Measurements from ENCODE around the gene EBNA1BP2.
A peak's percentile ranks its signal among the peaks of the same experiment; 100 is the strongest.
"Not testable (repeated sequence)": the region's sequence is repeated elsewhere in the genome, so short reads cannot be mapped to it uniquely, and the experiment has no call there.

EBNA1BP2 gene, protein sequence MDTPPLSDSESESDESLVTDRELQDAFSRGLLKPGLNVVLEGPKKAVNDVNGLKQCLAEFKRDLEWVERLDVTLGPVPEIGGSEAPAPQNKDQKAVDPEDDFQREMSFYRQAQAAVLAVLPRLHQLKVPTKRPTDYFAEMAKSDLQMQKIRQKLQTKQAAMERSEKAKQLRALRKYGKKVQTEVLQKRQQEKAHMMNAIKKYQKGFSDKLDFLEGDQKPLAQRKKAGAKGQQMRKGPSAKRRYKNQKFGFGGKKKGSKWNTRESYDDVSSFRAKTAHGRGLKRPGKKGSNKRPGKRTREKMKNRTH

DNA sequence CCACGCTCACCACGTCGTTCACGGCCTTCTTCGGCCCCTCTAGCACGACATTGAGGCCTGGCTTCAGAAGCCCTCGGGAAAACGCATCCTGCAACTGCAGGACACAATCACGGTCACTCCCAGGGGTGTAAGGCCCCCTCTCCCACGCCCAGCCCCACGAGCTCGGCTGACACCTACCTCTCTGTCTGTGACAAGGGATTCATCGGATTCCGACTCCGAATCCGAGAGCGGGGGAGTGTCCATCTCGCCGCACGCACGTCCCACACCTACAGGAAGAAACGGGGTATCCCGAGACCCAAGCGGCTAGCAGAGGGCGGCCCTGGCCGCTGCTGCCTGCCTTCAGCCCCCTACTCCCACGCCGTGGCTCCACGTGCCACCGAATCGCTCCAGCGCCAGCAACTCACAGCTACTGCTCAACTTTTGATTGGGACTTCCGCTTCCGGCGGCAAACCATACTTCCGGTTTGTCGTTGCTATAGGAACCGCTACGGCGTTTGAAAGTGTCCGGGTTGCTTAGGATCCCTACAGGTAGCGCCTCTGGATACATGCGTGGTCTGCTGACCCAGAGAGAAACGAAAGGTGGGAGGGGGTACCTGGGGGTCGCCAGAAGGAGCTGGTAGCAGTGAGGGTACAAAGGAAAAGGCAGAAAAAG, at the start of gene EBNA1BP2, which contains the start of gene CFAP57:
Gene EBNA1BP2 (minus strand): TSS at position 415 of the 651 bp plus-strand sequence. CDS start 172 bp downstream, at position 243.
Gene CFAP57 (plus strand): TSS at position 455 of the 651 bp plus-strand sequence. CDS start 424 bp downstream, outside the sequence.
- DNase-seq = peak; percentile 94

DNA sequence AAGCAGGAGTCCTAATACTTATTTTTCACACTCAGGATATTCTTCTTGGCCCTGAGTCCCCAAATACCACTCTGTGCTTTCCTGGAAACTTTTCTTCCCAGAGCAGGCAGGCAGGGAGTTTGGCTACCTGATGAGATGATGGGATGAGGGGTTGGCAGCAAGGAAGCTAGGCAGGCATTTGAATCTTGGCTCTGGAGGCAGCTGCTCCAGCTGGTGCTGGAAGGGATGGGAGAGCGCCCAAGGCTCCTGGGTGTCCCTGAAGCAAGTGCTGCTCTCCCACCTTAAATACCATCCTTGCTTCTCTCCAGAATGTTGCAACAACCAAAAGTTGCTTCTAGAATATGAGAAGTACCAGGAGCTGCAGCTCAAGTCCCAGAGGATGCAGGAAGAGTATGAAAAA, 49.7 kb upstream of the EBNA1BP2 start:
- no peak for DNase-seq

DNA sequence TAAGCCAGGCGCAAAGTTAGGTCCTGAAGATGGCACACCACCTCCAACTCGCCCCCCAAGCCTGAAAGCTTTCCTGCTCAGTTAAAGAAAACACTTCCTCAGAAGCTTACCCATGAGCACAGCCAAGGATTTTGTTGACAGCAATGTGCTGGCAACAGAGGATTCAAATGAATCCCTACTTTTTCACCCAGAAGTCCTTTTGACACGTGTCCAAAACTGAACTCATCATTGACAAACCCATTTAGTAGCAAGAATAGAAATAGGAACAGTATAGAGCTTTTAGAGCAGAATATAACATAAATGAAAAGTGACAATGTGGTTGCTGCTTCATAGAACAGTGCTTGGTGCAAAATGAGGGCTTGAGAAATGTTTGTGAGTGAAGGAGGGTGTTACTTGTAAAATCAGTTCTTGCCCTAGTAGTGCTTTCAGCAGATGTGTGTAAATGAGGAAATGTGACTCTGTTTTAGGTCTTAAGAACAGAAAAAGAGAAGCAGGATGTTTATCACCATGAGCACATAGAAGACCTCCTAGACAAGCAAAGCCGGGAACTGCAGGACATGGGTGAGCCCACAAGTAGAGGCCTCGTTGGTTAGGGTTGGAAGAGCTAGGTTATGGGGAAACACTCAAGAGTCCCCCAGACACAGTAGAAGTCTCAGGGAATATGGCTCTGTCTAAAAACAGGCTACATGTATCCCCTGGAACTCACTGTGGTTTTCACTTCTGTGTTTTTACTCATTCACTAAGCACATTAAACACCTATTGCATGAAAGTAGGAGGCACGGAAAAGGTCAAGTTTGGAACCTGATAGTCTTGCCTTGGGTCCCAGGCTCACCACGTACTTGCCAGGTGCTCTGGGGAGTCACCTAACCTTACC, 49.1 kb upstream of the EBNA1BP2 start:
- no peak for DNase-seq

DNA sequence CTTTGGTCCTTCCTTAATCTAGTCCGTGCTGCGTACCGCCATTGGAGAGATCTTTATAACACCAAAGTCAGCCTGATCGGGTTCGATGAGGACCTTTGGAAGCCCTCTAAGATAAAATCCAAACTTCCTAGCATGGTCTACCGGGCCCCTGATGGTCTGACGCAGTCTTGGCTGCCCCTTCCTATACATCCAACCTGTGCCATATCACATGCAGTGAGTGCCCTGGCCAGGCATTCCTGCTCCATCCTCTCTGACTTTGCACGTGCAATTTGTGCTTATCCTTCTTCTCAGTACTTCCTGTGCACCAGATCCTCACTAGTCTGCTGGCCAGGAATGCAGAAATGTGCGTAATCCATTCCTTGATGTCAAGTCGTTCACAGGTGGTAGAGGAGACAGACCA, 45.7 kb upstream of the EBNA1BP2 start:
- no peak for DNase-seq

DNA sequence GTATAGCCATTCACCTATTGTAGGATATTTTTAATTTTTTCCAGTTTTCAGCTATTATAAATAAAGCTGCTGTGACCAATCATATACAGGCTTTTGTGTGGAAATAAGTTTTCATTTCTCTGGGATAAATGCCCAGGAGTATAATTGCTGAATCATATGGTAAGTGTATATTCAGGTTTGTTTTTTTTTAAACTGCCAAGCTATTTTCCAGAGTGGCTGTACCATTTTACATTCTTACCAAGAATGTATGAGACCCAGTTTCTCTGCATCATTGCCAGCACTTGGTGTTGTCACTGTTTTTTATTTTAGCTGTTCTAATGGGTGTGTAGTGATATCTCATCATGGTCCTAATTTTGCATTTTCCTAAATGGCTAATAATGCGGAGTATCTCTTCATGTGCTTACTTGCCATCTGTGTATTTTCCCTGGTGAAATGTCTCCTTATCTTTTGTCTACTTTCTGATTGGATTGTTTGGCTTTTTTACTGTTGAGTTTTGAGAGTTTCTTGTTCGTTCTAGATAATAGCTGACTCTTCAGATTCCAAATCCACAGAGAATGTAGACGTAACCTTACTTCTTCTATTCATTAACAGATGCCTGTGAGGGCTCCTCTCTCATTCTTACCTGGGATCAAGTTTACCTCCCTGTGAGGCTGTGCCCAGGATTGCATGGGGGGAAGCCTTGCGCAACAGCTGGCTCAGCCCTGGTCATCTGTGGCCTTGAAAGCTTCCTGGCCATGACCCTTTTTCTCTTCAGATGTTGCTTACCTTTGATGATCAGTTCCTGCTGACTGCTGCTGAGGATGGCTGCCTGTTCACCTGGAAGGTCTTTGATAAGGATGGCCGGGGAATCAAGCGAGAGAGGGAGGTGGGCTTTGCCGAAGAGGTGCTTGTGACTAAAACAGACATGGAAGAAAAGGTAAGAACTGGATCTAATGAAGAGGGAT, 42.7 kb upstream of the EBNA1BP2 start:
- no peak for DNase-seq

DNA sequence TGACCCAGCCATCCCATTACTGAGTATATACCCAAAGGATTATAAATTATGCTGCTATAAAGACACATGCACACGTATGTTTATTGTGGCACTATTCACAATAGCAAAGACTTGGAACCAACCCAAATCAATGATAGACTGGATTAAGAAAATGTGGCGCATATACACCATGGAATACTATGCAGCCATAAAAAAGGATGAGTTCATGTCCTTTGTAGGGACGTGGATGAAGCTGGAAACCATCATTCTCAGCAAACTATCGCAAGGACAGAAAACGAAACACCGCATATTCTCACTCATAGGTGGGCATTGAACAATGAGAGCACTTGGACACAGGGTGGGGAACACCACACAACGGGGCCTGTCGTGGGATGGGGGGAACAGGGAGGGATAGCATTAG, 36.2 kb upstream of the EBNA1BP2 start:
- not testable (repeated sequence) for DNase-seq

DNA sequence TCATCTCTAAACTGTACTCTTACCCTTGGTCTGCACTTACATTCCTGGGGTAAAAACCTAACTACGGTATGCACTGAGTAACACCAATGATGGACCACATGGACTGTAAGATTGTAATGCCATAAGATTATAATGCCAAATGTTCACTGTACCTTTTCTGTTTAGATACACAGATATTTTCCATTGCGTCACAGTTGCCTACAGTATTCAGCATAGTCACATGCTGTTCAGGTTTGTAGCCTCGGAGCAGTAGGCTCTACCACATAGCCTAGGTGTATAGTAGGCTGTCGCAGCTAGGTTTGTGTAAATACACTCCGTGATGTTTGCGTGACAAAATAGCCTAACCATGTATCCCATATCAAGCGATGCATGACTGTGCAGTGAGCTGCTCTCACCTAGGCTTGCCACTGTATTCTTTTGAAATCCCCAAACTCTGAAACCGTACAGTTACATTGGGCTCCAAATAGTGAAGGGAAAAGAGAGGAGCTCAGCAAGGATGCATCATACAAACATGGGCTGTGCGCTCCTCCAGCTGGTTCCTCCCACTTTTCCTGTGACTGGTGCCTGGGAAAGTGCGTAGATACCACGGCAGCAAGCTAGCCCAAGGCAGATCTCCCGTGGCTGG, 35.3 kb upstream of the EBNA1BP2 start:
- DNase-seq = no peak

DNA sequence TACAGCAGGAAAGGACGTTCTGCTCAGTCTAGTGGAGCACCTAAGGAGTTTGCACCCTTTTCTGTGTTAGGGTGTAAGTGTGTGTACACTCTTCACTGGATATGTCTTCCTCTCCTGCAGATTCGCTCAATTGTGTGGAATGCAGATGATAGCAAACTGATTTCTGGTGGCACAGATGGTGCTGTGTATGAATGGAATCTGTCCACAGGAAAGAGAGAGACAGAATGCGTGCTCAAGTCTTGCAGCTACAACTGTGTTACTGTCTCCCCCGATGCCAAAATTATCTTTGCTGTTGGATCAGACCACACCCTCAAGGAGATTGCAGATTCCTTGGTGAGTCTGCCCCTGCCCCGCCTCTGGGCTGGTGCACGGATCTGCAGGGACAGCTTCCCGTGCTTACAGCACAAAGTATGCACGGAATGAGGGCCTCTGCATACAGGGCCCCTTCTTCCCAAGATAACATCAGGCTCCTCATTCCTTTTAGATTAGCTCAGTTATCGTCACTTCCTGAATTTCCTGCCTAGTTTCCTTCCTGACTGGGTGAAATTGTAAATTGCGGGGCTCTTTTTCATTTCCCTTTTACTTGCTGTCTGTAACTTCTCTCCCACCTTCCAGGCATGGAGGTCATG, 34.6 kb upstream of the EBNA1BP2 start:
- no peak for DNase-seq

DNA sequence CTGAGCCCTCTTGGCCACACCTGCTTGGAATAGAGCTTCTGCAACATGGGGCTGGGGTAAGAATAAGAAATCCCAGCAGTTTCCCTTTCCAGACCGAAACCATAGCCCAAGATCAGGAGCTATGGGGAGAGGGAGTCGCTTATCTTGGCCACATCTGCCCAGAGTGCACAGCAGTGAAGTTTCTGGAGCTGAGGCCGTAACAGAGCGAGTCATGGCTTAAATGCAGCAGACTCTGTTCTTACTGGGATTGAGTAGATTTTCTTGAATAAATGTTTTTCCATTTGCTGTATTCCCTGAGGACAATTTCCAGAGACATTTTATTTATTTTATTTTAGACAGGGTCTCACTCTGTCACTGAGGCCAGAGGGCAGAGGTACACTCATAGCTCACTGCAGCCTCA, 33.6 kb upstream of the EBNA1BP2 start:
- DNase-seq = no peak

DNA sequence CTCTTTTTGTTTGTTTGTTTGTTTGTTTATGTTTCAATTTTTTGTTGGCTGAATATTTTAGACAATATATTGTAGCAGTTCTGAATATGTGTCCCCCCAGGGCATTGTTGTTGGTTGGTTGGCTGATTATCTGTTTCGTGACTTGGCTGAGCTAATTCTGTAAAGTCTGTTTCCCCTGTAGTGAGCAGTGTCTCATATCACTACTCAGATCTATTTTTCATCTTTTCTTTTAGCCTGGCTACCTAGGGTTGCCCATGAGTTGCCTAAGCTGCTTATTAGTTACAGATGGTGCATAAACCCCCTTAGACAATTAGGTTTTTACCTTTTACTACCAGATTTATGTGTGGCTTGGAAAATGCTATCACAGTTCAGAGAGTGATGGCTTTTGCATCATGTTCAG, 32.3 kb upstream of the EBNA1BP2 start:
- no peak for DNase-seq

DNA sequence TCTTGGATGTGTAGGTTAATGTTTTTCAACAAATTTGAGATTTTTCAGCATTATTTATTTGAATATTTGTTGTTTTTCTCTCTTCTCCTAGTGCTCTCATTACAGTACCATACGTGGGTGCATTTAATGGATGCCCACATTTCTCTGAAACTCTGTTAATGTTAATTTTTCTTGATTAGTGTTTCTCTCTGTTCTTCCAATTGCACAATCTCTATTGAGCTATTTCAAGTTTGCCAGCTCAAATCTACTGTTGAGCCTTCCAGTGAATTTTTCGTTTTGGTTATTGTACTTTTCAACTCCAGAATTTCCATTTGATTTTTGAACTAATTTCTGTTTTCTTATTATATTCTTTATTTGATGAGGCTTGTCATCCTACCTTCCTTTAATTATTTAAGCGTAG, 31.8 kb upstream of the EBNA1BP2 start:
- DNase-seq = no peak

DNA sequence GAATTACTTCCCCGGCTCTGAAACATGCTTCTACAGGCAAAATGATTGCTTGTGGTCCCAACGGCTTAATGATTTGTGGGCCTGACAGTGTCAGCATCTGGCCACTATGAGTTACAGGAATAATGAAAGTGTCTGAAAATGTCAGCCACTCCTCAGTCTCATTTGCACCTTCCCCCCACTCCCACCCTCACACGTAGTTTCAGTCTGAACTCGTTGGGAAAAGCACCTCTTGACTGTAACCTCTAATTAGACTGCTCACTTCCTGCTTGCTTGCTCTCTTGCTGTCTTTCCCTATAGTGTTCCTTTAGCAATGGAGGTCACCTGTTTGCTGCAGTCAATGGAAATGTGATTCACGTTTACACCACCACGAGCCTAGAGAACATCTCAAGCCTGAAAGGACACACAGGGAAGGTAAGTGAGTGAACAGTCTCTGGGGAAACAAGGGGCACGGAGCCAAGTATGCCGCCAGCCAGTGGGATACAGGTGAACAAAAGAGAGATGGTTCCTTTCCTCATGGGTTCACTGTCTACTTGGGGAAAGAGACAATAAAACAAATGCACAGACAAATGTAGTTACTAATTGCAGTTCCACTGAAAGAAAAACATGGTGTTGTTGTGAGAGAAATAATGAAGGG, 27.1 kb upstream of the EBNA1BP2 start:
- no peak for DNase-seq

DNA sequence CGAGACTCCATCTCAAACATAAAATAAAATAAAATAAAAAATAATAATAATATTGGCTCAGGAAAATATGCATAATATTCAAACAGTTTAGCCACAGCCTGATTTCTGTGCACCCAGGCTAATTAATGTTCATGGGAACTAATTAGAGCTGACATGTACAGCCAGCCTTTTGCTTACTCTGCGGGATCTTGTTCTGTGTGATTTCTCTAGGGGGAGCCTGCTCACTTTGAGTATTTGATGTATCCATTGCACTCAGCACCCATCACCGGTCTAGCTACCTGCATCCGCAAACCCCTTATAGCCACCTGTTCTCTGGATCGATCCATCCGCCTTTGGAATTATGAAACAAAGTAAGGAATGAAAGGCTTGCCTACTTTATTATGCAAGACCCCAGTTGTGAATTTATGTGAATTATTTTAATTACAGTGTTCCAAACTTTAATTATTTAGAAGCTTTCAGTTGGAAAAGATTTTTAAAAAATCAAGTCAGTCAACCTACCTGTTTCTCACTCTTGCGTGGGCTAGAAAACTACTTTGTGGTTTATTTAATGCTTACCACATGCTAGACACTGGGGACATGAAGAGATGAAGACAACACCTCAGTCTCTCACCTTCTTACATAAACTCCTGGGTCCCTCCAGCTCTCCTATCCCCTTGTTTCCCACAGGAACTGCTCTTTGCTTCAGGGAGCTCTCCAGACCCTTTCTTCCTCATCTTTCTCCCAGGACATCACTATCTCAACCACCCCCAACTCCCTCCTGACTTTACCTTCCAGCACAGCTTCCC, 25.4 kb upstream of the EBNA1BP2 start:
- no peak for DNase-seq

DNA sequence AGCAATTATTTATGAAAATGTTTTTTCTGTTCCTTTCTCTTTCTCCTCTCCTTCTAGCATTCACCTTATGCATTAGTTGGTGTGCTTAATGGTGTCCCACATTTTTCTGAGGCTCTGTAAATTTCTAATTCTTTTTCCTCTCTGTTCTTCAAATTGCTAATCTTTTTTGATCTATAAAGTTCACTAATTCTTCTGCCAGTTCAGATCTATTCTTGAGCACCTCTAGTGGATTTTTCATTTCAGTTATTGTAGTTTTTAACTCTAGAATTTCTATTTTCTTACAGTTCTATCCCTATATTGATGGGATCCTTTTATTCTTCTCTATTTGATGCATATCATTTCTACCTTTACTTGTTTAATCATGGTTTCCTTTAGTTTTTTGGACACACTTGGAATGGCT, 22.4 kb upstream of the EBNA1BP2 start:
- DNase-seq = no peak

DNA sequence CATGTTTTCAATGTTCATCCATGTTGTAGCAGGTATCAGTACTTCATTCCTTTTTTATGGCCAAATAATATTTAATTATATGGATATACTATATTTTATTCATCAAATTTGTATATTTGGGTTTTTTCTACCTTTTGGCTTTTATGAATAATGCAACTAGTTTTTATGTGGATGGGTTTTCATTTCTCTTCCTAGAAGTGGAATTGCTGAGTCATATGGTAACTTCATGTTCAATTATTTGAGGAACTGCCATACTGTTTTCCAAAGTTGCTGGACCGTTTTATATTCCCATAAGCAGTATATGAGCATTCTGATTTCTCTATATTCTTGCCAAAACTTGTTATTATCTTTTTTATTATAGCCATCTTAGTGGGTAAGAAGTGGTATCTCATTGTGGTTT, 16.0 kb upstream of the EBNA1BP2 start:
- DNase-seq = no peak

DNA sequence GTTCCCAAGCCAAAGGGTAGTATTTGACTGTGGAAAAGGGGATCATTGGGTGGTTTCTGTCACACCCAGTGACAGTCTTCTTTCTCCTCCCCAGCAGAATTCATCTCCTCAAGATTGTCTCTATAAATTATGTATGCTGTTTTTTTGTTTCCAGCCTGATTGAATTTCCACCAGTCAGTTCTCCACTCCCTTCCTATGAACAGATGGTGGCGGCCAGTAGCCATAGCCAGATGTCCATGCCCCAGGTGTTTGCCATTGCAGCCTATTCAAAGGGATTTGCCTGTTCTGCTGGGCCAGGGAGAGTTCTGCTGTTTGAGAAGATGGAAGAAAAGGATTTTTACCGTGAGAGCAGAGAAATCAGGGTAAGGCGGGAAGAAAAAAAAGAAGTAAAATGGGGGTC, 12.9 kb upstream of the EBNA1BP2 start:
- DNase-seq = no peak

DNA sequence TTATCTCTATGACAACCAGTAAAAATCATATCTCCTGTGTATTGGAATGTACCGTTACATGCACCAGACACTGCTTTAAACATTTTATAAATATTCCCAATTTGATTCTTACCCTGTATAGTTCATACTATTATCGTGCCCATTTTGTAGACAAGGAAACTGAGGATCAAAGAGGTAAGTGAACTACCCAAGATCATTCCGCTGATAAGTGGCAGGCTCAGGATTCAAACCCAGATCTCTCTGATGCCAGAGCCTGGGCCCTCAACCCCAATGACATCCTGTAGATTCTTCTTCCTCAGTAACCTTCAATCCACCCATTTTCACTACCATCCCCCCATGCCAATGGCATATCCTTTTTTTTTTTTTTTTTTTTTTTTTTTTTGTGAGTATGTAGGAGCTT, 12.3 kb upstream of the EBNA1BP2 start:
- DNase-seq = no peak

DNA sequence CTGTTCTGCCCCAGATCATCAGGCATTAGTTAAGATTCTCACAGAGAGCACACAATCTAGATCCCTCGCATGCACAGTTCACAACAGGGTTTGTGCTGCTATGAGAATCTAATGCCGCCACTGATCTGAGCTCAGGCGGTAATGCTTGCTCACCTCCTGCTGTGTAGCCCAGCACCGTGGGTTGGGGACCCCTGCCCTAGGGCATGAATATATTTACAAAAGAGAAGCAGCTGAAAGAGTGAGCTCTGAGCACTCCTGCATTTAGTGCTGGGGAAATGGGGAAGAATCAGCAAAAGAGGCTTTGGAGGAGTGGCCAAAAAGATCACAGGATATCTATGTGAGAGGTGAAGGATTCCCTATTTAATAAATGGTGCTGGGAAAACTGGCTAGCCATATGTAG, 5.6 kb upstream of the EBNA1BP2 start:
- DNase-seq = no peak

DNA sequence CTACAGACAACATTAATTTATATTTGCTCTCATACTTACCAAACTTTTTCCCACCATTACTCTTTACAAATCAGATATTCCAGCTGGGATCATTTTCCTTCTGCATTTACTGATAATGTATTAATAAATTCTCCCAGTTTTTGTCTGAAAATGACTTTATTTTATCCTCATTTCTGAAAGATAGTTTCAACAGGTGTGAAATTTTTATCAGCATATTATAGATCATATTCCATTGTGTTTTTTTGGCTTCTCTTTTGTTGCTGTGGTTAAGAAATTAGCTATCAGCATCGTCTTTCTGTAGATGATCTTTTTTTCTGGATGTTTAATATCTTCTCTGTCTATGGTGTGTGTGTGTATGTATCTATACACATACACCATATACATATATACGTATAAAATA, 2.8 kb upstream of the EBNA1BP2 start:
- DNase-seq = no peak

DNA sequence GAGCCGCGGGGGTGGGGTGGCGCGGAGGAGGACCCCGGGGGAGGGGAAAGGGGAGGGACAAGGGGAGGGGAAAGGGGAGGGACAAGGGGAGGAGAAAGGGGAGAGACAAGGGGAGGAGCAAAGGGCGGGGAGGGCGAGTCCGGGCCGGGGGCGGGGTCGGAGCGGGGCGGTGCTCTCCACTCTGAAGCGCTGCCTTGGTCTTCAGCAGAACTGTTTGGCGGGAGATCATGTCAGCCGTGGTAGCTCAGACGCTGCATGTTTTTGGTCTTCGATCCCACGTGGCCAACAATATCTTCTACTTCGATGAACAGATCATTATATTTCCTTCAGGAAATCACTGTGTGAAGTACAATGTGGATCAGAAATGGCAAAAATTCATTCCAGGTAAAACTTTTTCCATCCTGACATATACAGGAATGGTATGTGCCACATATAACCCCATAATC, 460 bp upstream of the EBNA1BP2 start:
- peak; percentile 87 for DNase-seq

Data from CD4-positive, alpha-beta T cell treated with Interleukin-4 for 4 hours (primary cell).